Motor neuron (in vitro differentiated cells): ENCODE data around the gene EIF3C. TPM values are rescaled to one million over a fixed set of nuclear protein-coding genes. Genes with fewer than 3 reads are reported as not detected.

Experiments used
- total RNA-seq, 8 experiments: library from RNA; unstranded; fragments of 300-600 nt; gene quantifications; 2 replicates each; pipeline versions ENCODE4 v1.2.3 to v1.2.4, GENCODE V29; 2022

EIF3C gene
- total RNA-seq, 8 experiments from 2014 or later = 259 to 754 (median 376) TPM

Other genes starting within 250 kb of the EIF3C start
- gene NPIPB7, start 239.1 kb upstream of the EIF3C start, total RNA-seq = under 1 TPM in 2 of 8 experiments, not detected in 6; 0.14 to 0.38 TPM
- gene CLN3, start 219.4 kb upstream of the EIF3C start, total RNA-seq = 10 to 100 TPM in 5 of 8 experiments, 1 to 10 TPM in 3; 3.7 to 16.7 (median 11.2) TPM
- gene APOBR, start 216.8 kb upstream of the EIF3C start, total RNA-seq = 1 to 10 TPM in 1 of 8 experiments, under 1 TPM in 5, not detected in 2; 0.05 to 1.5 (median 0.50) TPM
- gene IL27, start 204.6 kb upstream of the EIF3C start, total RNA-seq = under 1 TPM in 1 of 8 experiments, not detected in 7; 0.76 TPM
- 100 to 1,000 TPM in 2 of 8 experiments, 10 to 100 TPM in 2, under 1 TPM in 4; 0.05 to 108 (median 15.4) TPM for gene NUPR1, start 172.5 kb upstream of the EIF3C start, total RNA-seq
- 10 to 100 TPM; 16.5 to 35.0 (median 24.7) TPM for gene SGF29, start 157.5 kb upstream of the EIF3C start, total RNA-seq
- gene SULT1A2, start 114.4 kb upstream of the EIF3C start, total RNA-seq = 1 to 10 TPM in 1 of 8 experiments, under 1 TPM in 6, not detected in 1; 0.11 to 1.2 (median 0.21) TPM
- gene SULT1A1, start 101.4 kb upstream of the EIF3C start, total RNA-seq = 10 to 100 TPM in 2 of 8 experiments, 1 to 10 TPM in 4, under 1 TPM in 2; 0.16 to 15.9 (median 3.4) TPM
- gene NPIPB8, start 73.4 kb upstream of the EIF3C start, total RNA-seq = 1 to 10 TPM in 1 of 8 experiments, under 1 TPM in 2, not detected in 5; 0.38 to 1.5 (median 0.75) TPM
- gene NPIPB9, start 40.3 kb downstream of the EIF3C start, total RNA-seq = 1 to 10 TPM in 5 of 8 experiments, under 1 TPM in 3; 0.60 to 7.5 (median 1.5) TPM
- gene ATXN2L, start 111.5 kb downstream of the EIF3C start, total RNA-seq = 100 to 1,000 TPM in 2 of 8 experiments, 10 to 100 TPM in 6; 30.4 to 129 (median 57.4) TPM
- 100 to 1,000 TPM in 7 of 8 experiments, 10 to 100 TPM in 1; 97.3 to 268 (median 122) TPM for gene TUFM, start 134.9 kb downstream of the EIF3C start, total RNA-seq
- 10 to 100 TPM; 14.5 to 59.6 (median 32.1) TPM for gene SH2B1, start 152.4 kb downstream of the EIF3C start, total RNA-seq
- gene ATP2A1, start 167.0 kb downstream of the EIF3C start, total RNA-seq = 1 to 10 TPM in 5 of 8 experiments, under 1 TPM in 3; 0.49 to 7.2 (median 1.8) TPM
- 10 to 100 TPM in 5 of 8 experiments, 1 to 10 TPM in 3; 8.2 to 22.9 (median 11.1) TPM for gene RABEP2, start 213.8 kb downstream of the EIF3C start, total RNA-seq
- gene CD19, start 220.5 kb downstream of the EIF3C start, total RNA-seq = under 1 TPM in 4 of 8 experiments, not detected in 4; 0.13 to 0.56 (median 0.31) TPM
- gene NFATC2IP, start 239.5 kb downstream of the EIF3C start, total RNA-seq = 10 to 100 TPM; 10.2 to 51.7 (median 16.4) TPM